B cell (primary cell): ENCODE results near the gene ODC1.

Source experiments
- EZH2 ChIP-seq: IDR thresholded peaks from 2 replicates; pipeline ENCODE4 v1.6.1; 2012; ENCODE audit warnings: borderline replicate concordance, low read depth, mild to moderate bottlenecking, moderate library complexity, low read length; ENCODE audit not compliant: insufficient read depth, poor library complexity, severe bottlenecking
- TF ChIP-seq, protein P1 (sequence below): fragments of 200-600 bp; IDR thresholded peaks from one replicate; pipeline ENCODE4 v1.8.0; 2022; ENCODE audit warnings: antibody characterized with exemption, mild to moderate bottlenecking

GRCh38 chr2:10487081-10487740 lies 39.1 kb upstream of the ODC1 start:
- TF ChIP-seq, protein P1, sequence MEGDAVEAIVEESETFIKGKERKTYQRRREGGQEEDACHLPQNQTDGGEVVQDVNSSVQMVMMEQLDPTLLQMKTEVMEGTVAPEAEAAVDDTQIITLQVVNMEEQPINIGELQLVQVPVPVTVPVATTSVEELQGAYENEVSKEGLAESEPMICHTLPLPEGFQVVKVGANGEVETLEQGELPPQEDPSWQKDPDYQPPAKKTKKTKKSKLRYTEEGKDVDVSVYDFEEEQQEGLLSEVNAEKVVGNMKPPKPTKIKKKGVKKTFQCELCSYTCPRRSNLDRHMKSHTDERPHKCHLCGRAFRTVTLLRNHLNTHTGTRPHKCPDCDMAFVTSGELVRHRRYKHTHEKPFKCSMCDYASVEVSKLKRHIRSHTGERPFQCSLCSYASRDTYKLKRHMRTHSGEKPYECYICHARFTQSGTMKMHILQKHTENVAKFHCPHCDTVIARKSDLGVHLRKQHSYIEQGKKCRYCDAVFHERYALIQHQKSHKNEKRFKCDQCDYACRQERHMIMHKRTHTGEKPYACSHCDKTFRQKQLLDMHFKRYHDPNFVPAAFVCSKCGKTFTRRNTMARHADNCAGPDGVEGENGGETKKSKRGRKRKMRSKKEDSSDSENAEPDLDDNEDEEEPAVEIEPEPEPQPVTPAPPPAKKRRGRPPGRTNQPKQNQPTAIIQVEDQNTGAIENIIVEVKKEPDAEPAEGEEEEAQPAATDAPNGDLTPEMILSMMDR = no peak
- TF ChIP-seq EZH2 = no peak
